PC-9 (cell line): ENCODE measurements around the gene OR2A25.

ENCODE experiments used
- CTCF ChIP-seq: fragments of 200-600 bp; sonication (generic); conservative IDR thresholded peaks from 2 replicates; pipeline ENCODE4 v1.6.1; 2017; ENCODE audit warnings: mixed run types, antibody characterized with exemption, mild to moderate bottlenecking, moderate library complexity
- EZH2 ChIP-seq: fragments of 200-600 bp; sonication (generic); IDR thresholded peaks from 2 replicates; pipeline ENCODE4 v1.8.0; 2017; ENCODE audit warnings: antibody characterized with exemption, low read depth

GRCh38 chr7:144050093-144050492, 19.5 kb upstream of the OR2A25 start:
- TF ChIP-seq CTCF (no peak), EZH2 (no peak)
